HEK293 (cell line): ENCODE results near the gene PPHLN1.

Experiments
- CTCF ChIA-PET: fragments of 350-600 bp; formaldehyde crosslinking; extraction: SDS; loops from one replicate; lab custom pipeline; 2021; ENCODE audit warnings: antibody characterized with exemption; lab: Yijun Ruan, JAX
- POLR2A ChIA-PET: fragments of 300-600 bp; formaldehyde crosslinking; extraction: SDS; loops from one replicate; lab custom pipeline; 2020; ENCODE audit warnings: antibody characterized with exemption, inconsistent platforms; lab: Yijun Ruan, JAX
- H3K27ac ChIP-seq: fragments of 200-500 bp; sonication (Bioruptor generic); 2 replicates; pipeline ENCODE4 v1.5.1; 2014; ENCODE audit warnings: low read depth, low read length, control low read depth, inconsistent platforms; ENCODE audit errors: extremely low read depth
- H3K36me3 ChIP-seq, 2 experiments: fragments of 200-500 bp in 1 of 2; sonication (Bioruptor generic) in 1 of 2; 1 replicate in 1 of 2; 2 replicates in 1 of 2; pipeline ENCODE4 v1.5.1; 2014 to 2017; ENCODE audit warnings: inconsistent platforms in 2 of 2, low read length in 2 of 2; ENCODE audit not compliant: control insufficient read depth in 2 of 2, insufficient read depth in 1 of 2
- H3K4me1 ChIP-seq: fragments of 200-500 bp; sonication (Bioruptor generic); 2 replicates; pipeline ENCODE4 v1.5.1; 2014; ENCODE audit warnings: mild to moderate bottlenecking, low read length, inconsistent platforms; ENCODE audit not compliant: control insufficient read depth, insufficient read depth
- H3K4me3 ChIP-seq: 2 replicates; pipeline ENCODE4 v1.5.1; 2011; ENCODE audit warnings: low read depth, mild to moderate bottlenecking, control low read depth, low read length, moderate library complexity
- H3K9me3 ChIP-seq: fragments of 200-500 bp; sonication (Bioruptor generic); 2 replicates; pipeline ENCODE4 v1.5.1; 2014; ENCODE audit warnings: low read depth, low read length, inconsistent platforms; ENCODE audit not compliant: control insufficient read depth, insufficient read depth
- HOXD13 ChIP-seq: sonication (generic); formaldehyde crosslinking; IDR thresholded peaks from 2 replicates; pipeline ENCODE4 v1.8.0; 2022; ENCODE audit warnings: missing genetic modification reagents, borderline replicate concordance
- SP3 ChIP-seq: fragments of 450-650 bp; formaldehyde crosslinking; IDR thresholded peaks from 2 replicates; pipeline ENCODE4 v1.5.1; 2016; ENCODE audit warnings: missing biosample characterization, missing genetic modification characterization
- ZNF112 ChIP-seq: fragments of 450-650 bp; formaldehyde crosslinking; IDR thresholded peaks from 2 replicates; pipeline ENCODE4 v1.5.0; 2017; ENCODE audit warnings: missing biosample characterization, missing genetic modification characterization
- ZNF366 ChIP-seq: fragments of 450-650 bp; formaldehyde crosslinking; conservative IDR thresholded peaks from 2 replicates; pipeline ENCODE4 v1.5.1; 2016; ENCODE audit warnings: missing biosample characterization, missing genetic modification characterization
- ZNF426 ChIP-seq: fragments of 450-650 bp; formaldehyde crosslinking; IDR thresholded peaks from 2 replicates; pipeline ENCODE4 v1.5.1; 2017; ENCODE audit warnings: missing biosample characterization, missing genetic modification characterization, mild to moderate bottlenecking, inconsistent platforms, moderate library complexity
- ZNF501 ChIP-seq: fragments of 450-650 bp; formaldehyde crosslinking; IDR thresholded peaks from 2 replicates; pipeline ENCODE4 v1.5.1; 2016; ENCODE audit warnings: missing biosample characterization, missing genetic modification characterization
- ZNF629 ChIP-seq: fragments of 450-650 bp; formaldehyde crosslinking; IDR thresholded peaks from 2 replicates; pipeline ENCODE4 v1.5.1; 2017; ENCODE audit warnings: missing biosample characterization, missing genetic modification characterization
- ZNF701 ChIP-seq: fragments of 450-650 bp; formaldehyde crosslinking; IDR thresholded peaks from 2 replicates; pipeline ENCODE4 v1.5.1; 2016; ENCODE audit warnings: missing biosample characterization, missing genetic modification characterization
- ZNF785 ChIP-seq: fragments of 450-650 bp; formaldehyde crosslinking; IDR thresholded peaks from 2 replicates; pipeline ENCODE4 v1.5.1; 2016; ENCODE audit warnings: missing biosample characterization, missing genetic modification characterization
- ZNF837 ChIP-seq: fragments of 450-650 bp; formaldehyde crosslinking; IDR thresholded peaks from 2 replicates; pipeline ENCODE4 v1.5.1; 2016; ENCODE audit warnings: missing biosample characterization, missing genetic modification characterization
- TF ChIP-seq, protein P1 (sequence below): fragments of 450-650 bp; formaldehyde crosslinking; IDR thresholded peaks from 2 replicates; pipeline ENCODE4 v1.5.1; 2016; ENCODE audit warnings: missing biosample characterization, missing genetic modification characterization
- TF ChIP-seq, protein P2 (sequence below): fragments of 450-650 bp; formaldehyde crosslinking; IDR thresholded peaks from 2 replicates; pipeline ENCODE4 v1.5.1; 2016; ENCODE audit warnings: missing biosample characterization, missing genetic modification characterization
- TF ChIP-seq, protein P3 (sequence below): fragments of 450-650 bp; formaldehyde crosslinking; IDR thresholded peaks from 2 replicates; pipeline ENCODE4 v1.5.1; 2017; ENCODE audit warnings: missing biosample characterization, missing genetic modification characterization
- TF ChIP-seq, protein P4 (sequence below): fragments of 450-650 bp; IDR thresholded peaks from 2 replicates; pipeline ENCODE4 v1.5.1; 2018; ENCODE audit warnings: missing biosample characterization, mild to moderate bottlenecking, missing genetic modification characterization
- TF ChIP-seq, protein P5 (sequence below): fragments of 450-650 bp; formaldehyde crosslinking; IDR thresholded peaks from 2 replicates; pipeline ENCODE4 v1.5.1; 2016; ENCODE audit warnings: missing biosample characterization, missing genetic modification characterization
- TF ChIP-seq, protein P6 (sequence below): fragments of 450-650 bp; formaldehyde crosslinking; IDR thresholded peaks from 2 replicates; pipeline ENCODE4 v1.5.1; 2017; ENCODE audit warnings: missing biosample characterization, missing genetic modification characterization
- TF ChIP-seq, protein P7 (sequence below): fragments of 450-650 bp; formaldehyde crosslinking; IDR thresholded peaks from 2 replicates; pipeline ENCODE4 v1.5.1; 2016; ENCODE audit warnings: missing biosample characterization, missing genetic modification characterization

PPHLN1 gene

DNA sequence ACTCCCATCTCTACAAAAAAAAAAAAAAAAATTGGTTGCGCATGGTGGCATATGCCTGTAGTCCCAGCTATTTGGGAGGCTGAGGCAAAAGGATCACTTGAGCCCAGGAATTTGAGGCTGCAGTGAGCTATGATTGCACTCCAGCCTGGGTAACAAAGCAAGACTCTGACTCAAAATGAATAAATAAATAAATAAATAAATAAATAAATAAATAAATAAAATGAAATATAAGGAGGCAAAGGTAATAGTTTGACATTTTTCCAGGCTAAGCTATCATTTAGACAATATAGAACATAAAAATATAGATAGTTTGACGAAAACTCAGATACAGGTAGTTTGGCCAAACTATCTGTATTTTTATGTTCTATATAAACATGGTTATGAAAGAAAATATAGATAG, 40.5 kb upstream of the PPHLN1 start (continued):
- TF ChIP-seq HOXD13 (CRISPR knock-in tag) = no peak
- TF ChIP-seq, protein P1, sequence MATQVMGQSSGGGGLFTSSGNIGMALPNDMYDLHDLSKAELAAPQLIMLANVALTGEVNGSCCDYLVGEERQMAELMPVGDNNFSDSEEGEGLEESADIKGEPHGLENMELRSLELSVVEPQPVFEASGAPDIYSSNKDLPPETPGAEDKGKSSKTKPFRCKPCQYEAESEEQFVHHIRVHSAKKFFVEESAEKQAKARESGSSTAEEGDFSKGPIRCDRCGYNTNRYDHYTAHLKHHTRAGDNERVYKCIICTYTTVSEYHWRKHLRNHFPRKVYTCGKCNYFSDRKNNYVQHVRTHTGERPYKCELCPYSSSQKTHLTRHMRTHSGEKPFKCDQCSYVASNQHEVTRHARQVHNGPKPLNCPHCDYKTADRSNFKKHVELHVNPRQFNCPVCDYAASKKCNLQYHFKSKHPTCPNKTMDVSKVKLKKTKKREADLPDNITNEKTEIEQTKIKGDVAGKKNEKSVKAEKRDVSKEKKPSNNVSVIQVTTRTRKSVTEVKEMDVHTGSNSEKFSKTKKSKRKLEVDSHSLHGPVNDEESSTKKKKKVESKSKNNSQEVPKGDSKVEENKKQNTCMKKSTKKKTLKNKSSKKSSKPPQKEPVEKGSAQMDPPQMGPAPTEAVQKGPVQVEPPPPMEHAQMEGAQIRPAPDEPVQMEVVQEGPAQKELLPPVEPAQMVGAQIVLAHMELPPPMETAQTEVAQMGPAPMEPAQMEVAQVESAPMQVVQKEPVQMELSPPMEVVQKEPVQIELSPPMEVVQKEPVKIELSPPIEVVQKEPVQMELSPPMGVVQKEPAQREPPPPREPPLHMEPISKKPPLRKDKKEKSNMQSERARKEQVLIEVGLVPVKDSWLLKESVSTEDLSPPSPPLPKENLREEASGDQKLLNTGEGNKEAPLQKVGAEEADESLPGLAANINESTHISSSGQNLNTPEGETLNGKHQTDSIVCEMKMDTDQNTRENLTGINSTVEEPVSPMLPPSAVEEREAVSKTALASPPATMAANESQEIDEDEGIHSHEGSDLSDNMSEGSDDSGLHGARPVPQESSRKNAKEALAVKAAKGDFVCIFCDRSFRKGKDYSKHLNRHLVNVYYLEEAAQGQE (tag by site-specific recombination) = peak; percentile 57

DNA sequence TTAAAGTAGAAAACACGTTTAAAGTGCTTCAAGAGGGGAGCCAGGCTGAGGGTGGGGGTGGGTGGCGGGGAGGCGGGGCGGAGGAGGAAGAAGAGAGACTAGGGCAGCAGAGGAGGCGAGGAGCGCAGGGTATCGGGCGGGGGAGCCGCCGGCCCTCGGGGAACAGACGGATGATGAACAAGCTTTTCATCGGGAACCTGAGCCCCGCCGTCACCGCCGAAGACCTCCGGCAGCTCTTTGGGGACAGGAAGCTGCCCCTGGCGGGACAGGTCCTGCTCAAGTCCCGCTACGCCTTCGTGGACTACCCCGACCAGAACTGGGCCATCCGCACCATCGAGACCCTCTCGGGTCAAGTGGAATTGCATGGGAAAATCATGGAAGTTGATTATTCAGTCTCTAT, 39.2 kb upstream of the PPHLN1 start:
- H3K27ac ChIP-seq = no peak overlapping the region
- no peaks in the 10 kb centered on the region for H3K9me3 ChIP-seq
- H3K4me1 ChIP-seq = peaks cover 7% of the 10 kb centered on the region
- ChIA-PET CTCF (interaction anchor here (0.6 kb wide), 1 partner anchor 9 kb away, joined by 4 read pairs; no protein-coding TSS in a partner anchor), POLR2A (no interaction called here)
- H3K36me3 ChIP-seq = no peaks in the 10 kb centered on the region
- TF ChIP-seq ZNF701 (tag by site-specific recombination) = no peak
- no peak for TF ChIP-seq ZNF501 (tag by site-specific recombination)
- no peak for TF ChIP-seq ZNF426
- H3K4me3 ChIP-seq = no peak overlapping the region

DNA sequence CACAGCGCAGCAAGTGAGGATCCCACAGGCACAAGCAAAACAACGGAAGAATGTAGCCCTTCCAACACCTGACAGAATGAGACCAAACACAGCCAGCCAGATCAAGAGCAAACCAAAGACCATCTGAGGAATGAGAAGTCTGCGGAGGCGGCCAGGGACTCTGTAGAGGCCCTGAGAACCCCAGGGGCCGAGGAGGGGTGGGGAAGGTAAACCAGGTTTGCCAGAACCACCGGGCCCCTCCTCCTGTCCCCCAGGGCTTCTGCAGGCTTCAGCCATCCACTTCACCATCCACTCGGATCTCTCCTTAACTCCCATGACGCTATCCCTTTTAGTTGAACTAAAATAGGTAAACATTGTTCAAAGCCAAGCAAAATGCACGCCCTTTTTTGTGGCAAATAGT, 37.4 kb upstream of the PPHLN1 start:
- POLR2A ChIA-PET = no interaction called here
- TF ChIP-seq, protein P2, sequence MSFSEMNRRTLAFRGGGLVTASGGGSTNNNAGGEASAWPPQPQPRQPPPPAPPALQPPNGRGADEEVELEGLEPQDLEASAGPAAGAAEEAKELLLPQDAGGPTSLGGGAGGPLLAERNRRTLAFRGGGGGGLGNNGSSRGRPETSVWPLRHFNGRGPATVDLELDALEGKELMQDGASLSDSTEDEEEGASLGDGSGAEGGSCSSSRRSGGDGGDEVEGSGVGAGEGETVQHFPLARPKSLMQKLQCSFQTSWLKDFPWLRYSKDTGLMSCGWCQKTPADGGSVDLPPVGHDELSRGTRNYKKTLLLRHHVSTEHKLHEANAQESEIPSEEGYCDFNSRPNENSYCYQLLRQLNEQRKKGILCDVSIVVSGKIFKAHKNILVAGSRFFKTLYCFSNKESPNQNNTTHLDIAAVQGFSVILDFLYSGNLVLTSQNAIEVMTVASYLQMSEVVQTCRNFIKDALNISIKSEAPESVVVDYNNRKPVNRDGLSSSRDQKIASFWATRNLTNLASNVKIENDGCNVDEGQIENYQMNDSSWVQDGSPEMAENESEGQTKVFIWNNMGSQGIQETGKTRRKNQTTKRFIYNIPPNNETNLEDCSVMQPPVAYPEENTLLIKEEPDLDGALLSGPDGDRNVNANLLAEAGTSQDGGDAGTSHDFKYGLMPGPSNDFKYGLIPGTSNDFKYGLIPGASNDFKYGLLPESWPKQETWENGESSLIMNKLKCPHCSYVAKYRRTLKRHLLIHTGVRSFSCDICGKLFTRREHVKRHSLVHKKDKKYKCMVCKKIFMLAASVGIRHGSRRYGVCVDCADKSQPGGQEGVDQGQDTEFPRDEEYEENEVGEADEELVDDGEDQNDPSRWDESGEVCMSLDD (tag by site-specific recombination) = no peak
- no peak for TF ChIP-seq SP3 (tag by site-specific recombination)
- TF ChIP-seq, protein P3, sequence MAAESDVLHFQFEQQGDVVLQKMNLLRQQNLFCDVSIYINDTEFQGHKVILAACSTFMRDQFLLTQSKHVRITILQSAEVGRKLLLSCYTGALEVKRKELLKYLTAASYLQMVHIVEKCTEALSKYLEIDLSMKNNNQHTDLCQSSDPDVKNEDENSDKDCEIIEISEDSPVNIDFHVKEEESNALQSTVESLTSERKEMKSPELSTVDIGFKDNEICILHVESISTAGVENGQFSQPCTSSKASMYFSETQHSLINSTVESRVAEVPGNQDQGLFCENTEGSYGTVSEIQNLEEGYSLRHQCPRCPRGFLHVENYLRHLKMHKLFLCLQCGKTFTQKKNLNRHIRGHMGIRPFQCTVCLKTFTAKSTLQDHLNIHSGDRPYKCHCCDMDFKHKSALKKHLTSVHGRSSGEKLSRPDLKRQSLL = no peak
- no peak for TF ChIP-seq ZNF629 (tag by site-specific recombination)
- TF ChIP-seq ZNF112 (tag by site-specific recombination) = no peak
- TF ChIP-seq, protein P4, sequence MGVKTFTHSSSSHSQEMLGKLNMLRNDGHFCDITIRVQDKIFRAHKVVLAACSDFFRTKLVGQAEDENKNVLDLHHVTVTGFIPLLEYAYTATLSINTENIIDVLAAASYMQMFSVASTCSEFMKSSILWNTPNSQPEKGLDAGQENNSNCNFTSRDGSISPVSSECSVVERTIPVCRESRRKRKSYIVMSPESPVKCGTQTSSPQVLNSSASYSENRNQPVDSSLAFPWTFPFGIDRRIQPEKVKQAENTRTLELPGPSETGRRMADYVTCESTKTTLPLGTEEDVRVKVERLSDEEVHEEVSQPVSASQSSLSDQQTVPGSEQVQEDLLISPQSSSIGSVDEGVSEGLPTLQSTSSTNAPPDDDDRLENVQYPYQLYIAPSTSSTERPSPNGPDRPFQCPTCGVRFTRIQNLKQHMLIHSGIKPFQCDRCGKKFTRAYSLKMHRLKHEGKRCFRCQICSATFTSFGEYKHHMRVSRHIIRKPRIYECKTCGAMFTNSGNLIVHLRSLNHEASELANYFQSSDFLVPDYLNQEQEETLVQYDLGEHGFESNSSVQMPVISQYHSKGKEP (tag by site-specific recombination) = no peak
- TF ChIP-seq ZNF366 (tag by site-specific recombination) = no peak
- TF ChIP-seq, protein P5, sequence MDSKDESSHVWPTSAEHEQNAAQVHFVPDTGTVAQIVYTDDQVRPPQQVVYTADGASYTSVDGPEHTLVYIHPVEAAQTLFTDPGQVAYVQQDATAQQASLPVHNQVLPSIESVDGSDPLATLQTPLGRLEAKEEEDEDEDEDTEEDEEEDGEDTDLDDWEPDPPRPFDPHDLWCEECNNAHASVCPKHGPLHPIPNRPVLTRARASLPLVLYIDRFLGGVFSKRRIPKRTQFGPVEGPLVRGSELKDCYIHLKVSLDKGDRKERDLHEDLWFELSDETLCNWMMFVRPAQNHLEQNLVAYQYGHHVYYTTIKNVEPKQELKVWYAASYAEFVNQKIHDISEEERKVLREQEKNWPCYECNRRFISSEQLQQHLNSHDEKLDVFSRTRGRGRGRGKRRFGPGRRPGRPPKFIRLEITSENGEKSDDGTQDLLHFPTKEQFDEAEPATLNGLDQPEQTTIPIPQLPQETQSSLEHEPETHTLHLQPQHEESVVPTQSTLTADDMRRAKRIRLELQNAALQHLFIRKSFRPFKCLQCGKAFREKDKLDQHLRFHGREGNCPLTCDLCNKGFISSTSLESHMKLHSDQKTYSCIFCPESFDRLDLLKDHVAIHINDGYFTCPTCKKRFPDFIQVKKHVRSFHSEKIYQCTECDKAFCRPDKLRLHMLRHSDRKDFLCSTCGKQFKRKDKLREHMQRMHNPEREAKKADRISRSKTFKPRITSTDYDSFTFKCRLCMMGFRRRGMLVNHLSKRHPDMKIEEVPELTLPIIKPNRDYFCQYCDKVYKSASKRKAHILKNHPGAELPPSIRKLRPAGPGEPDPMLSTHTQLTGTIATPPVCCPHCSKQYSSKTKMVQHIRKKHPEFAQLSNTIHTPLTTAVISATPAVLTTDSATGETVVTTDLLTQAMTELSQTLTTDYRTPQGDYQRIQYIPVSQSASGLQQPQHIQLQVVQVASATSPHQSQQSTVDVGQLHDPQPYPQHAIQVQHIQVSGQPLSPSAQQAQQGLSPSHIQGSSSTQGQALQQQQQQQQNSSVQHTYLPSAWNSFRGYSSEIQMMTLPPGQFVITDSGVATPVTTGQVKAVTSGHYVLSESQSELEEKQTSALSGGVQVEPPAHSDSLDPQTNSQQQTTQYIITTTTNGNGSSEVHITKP (tag by site-specific recombination) = no peak
- TF ChIP-seq, protein P6, sequence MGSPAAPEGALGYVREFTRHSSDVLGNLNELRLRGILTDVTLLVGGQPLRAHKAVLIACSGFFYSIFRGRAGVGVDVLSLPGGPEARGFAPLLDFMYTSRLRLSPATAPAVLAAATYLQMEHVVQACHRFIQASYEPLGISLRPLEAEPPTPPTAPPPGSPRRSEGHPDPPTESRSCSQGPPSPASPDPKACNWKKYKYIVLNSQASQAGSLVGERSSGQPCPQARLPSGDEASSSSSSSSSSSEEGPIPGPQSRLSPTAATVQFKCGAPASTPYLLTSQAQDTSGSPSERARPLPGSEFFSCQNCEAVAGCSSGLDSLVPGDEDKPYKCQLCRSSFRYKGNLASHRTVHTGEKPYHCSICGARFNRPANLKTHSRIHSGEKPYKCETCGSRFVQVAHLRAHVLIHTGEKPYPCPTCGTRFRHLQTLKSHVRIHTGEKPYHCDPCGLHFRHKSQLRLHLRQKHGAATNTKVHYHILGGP = no peak
- no peak for TF ChIP-seq HOXD13 (CRISPR knock-in tag)
- no peak for TF ChIP-seq ZNF837 (tag by site-specific recombination)
- TF ChIP-seq, protein P7, sequence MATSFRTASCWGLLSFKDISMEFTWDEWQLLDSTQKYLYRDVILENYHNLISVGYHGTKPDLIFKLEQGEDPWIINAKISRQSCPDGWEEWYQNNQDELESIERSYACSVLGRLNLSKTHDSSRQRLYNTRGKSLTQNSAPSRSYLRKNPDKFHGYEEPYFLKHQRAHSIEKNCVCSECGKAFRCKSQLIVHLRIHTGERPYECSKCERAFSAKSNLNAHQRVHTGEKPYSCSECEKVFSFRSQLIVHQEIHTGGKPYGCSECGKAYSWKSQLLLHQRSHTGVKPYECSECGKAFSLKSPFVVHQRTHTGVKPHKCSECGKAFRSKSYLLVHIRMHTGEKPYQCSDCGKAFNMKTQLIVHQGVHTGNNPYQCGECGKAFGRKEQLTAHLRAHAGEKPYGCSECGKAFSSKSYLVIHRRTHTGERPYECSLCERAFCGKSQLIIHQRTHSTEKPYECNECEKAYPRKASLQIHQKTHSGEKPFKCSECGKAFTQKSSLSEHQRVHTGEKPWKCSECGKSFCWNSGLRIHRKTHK (tag by site-specific recombination) = no peak
- TF ChIP-seq ZNF785 (tag by site-specific recombination) = no peak

More for the DNA sequence above, 37.4 kb upstream of the PPHLN1 start:
- CTCF ChIA-PET = interaction anchor here (1.2 kb wide), 1 partner anchor 44 kb away, joined by 4 read pairs; no protein-coding TSS in a partner anchor
- Histone ChIP-seq H3K4me3 (no peak overlapping the region), H3K9me3 (no peaks in the 10 kb centered on the region), H3K4me1 (no peaks in the 10 kb centered on the region), H3K36me3 (no peaks in the 10 kb centered on the region; a peak in 1 of 3 replicates), H3K27ac (no peak overlapping the region)
